Retina (tissue), 1 donor: ENCODE results near the gene PDK4.
A peak's percentile ranks its signal among the peaks of the same experiment; 100 is the strongest.
"Not testable (repeated sequence)": the region's sequence is repeated elsewhere in the genome, so short reads cannot be mapped to it uniquely, and the experiment has no call there.

Source experiments
- DNase-seq: peaks from one replicate; pipeline ENCODE4 v3.0.0-alpha.2; 2016

Gene PDK4

DNA sequence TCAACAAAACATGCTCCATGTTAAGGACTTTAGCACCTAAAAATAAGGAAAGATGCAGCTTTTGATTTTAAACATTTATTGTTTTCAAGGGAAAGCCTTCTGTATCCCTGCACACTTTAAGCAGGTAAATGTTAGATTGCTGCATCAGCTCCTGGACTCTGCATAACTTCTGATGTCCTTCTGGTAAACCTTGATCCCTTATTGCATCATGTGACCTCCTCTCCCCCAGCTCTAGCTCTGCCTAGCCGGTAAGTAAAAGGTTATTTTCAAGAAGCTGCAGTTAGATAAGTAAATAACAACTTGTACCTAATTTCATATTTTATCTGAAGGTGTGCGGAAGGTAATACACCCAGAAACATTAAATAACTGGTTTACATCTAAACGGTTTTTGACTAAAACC lies 37.5 kb downstream of the PDK4 start:
- DNase-seq: no peak

DNA sequence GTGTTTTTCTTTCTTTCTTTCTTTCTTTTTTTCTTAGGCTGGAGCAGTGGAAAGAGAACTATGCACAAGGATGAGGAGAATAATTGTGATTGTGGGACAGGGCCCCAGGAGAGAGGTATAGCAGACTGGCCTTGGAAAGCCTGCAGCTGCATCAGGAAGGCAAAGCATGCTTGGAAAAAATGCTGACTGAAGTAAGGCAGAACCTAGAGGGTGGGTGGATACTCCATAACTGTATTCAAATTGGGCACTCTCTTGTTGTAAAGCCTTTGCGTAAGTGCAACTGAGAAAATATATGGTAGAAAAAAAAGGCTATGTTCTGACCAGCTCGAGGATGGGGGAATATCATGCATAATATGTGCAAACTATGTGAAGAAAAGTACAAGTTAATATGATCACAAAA lies 39.5 kb downstream of the PDK4 start:
- no peak for DNase-seq

DNA sequence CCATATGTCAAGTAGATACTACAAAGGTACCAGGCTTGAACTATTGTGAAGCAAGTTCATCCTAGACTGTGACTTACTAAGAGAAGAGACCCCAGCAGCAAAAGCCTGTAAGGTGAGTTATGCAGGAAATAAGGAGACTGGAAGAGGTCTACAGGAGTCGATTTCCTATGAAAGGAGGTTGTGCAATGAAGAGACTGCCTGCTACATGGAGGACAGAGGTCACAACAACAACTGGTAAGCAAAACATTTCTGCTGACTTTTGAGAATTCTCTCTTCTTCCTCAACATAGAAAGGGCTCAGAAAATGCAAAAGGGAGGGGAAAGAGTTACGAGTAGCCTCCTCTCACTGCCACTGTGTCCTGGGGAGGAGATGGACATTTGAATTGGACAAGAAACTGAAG lies 42.4 kb downstream of the PDK4 start:
- no peak for DNase-seq

DNA sequence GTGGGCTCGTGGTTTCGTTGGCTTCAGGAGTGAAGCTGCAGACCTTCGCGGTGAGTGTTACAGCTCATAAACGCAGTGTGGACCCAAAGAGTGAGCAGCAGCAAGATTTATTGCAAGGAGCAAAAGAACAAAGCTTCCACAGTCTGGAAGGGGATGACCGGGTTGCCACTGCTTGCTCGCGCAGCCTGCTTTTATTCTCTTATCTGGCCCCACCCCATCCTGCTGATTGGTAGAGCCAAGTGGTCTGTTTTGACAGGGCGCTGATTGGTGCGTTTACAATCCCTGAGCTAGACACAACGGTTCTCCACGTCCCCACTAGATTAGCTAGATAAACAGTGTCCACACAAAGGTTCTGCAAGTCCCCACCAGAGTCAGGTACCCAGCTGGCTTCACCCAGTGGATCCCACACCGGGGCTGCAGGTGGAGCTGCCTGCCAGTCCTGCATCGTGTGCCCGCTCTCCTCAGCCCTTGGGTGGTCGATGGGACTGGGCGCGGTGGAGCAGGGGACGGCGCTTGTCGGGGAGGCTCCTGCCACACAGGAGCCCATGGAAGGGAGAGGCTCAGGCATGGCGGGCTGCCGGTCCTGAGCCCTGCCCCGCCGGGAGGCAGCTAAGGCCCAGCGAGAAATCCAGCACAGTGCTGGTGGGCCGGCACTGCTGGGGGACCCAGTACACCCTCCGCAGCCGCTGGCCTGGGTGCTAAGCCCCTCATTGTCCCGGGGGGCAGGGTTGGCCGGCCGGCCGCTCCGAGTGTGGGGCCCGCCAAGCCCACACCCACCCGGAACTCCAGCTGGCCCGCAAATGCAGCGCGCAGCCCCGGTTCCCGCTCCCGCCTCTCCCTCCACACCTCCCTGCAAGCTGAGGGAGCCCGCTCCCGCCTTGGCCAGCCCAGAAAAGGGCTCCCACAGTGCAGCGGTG lies 44.0 kb downstream of the PDK4 start:
- DNase-seq: not testable (repeated sequence)

DNA sequence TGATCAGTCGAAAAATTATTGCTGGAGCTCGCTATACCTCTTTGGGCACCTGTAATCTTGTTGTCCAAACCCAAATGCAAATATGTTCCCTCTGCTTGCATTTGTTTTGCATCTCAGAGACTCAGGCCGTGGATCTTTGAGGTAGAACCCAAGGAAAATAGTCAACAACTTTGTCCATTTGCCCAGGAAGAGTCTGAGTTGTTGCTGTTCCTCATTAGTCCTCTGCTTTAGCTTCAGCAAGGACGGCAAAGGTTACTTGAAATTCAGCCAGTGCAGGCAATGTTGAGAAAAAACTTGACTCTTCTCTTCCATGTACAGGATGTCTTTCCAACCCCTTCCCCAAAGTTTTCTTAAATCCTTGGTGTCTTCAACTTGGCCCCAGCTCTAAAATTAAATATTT lies 45.8 kb downstream of the PDK4 start:
- DNase-seq: no peak

DNA sequence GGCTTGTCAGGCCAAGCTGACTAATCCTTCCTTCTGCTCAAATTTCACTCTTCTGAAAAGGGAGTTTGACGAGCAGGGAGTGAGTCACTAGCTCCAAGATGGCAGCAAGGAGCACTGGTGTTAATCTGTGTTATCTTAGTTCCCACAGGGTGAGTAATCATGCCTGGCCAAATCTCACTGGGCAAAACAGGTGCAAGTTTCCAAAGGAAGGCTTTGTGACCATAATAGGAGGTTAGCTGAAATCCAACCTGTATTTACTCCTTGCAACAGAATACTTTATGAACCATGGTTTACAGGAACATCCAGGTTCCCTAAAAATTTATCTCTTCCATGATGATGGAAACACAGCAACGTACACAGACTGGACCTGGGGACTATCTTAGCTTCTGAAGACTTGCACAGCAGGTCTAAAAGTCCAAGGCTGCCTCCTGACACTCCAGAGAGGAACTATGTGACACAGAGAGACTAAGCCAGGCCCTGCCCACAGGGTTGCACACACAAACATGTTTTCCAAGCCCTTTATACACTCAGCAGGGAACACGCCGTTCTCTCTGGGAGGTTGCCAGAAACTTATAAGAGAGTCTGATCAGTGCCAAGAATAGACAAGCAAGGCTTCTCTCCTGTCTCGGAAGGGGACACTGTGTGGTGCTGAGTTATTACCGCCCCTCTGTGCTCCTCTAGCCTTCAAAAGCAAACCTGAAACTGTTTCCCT lies 46.3 kb downstream of the PDK4 start:
- no peak for DNase-seq

DNA sequence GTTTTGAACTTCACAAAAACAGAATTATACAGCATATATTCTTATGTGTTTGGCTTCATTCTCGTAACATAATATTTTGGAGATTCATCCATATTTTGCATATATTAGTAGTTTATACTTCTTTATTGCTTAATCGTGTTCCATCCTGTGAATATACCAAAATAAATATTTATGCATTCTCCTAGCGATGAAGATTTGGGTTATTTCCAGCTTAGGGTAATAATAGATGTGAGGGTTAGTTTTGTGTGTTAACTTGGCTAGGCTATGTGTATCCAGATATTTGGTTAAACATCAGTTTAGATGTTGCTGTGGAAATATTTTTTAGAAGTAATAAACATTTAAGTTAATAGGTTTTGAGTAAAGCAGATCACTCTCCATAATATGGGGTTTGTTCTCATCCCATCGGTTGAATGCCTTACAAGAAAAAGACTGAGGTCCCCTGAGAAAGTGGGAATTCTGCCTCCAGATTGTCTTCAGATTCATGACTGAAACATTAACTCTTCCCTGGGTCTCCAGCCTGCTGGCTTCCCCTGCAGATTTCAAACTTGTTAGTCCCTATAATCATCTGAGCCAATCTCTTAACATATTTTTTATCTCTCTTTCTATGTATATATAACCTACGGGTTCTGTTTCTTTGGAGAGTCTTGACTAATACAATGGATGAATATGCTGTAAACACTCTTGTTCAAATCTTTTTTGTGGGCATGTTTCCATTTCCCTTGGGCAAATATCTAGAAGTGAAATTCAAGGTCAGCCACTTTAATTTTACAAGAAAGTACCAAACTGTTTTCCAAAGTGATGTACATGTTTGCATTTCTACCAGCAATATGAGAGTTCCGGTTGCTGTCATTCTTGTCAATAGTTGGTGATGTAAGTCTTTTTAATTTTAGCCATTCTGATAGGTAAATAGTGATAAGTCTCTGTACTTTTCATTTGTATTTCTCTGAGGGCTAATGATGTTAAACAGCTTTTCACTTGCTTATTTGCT lies 48.7 kb downstream of the PDK4 start:
- no peak for DNase-seq

DNA sequence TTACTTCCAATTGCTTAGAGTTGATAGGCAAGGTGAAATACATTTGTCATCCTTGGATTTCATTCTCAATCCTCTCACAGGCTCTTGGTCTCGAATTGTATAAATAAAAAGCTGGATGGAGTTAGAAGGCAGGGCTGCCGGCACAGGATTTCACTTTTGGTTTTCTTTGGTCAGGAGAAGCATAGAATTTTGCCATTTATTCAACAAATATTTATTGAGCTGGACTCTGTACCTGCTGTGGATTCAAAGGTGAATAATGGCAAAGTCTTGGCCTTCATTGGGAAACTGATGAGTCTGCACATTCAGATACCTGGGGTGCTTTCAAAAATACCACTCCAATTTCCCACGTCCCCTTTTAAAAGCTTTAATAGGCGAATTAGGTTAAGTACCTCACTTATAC lies 49.7 kb downstream of the PDK4 start:
- no peak for DNase-seq

DNA sequence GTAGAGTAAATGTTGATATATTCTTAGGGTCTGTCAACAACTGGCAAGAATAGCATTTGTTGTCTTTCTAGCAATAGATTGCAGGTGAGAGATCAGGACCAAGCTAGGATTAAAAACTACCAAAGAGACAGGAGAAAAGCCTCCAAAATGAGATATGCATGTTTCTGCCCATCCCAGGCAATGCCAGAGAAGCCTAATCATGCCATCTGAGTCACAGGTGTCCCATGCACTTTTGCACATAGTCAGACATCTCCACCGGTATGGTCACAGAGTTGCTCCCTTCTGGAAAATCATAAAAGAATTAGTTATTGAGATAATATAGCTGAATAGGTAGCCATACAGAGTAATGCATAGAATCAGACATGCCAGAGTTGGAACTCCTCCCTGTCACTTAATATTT lies 50.6 kb downstream of the PDK4 start:
- no peak for DNase-seq

DNA sequence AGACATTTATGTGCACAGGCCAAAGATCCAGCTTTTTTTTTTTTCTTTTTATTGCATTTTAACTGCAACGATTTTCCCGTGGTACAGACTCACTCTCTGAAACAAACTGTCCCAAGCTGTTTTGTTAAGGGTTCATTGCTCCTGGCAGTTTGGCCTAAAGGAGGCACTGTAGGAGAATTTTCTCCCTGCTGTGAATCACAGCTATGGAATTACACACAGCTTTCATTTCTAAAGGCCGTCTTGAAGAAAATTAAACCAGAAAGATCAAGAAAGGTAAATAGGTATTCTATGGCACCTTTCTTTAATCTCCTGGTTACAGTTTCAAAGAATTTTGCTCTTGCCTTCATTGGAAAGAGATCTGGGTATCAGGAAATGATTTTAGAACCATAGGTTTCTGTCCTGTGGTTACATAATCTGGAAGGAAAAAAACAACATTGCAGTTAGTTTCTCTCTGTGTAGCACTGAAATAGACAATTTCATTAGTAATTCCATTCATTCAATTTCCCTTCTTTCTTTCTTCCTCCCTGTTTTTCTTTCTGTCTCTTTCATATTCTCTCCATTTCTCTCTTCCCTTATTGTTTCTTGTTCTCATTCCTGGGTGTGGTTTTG lies 51.2 kb downstream of the PDK4 start:
- peak; percentile 10 for DNase-seq

DNA sequence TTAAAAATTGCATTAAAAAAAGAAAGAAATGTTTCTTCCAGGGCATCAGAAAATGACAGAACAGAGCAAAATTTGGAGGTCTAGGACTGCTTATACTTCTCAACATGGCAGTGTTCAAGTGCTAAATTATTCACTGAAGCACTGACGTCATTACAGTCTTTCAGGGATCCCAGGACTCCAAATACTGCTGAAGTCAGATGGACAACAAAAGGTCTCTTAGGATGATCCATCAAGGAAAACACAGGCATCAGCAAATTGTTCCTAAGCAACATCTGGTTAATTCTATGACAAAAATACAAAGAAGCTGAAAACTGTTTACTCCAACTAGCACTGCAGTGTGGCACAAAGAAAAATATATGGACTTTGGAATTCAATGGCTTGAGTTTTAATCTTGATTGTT lies 52.1 kb downstream of the PDK4 start:
- DNase-seq: no peak

DNA sequence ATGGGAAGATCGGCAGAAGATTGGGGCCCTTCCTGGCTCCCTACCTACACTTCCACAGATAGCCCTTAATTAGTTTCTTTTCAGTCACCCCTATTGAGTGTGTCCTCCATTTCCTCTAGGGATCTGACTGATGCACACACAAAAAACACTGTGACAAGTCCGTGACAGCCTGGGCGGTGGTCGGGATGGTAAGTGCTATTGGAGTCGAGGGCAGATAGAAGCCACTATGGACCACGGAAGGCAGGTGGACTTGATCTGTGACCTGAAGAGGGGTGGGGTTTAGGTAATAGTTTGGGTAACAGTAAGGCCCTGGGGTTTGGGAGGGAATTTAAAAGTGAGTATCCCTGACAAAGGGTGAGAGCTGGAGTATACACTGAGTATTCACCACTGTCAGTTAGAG lies 53.0 kb downstream of the PDK4 start:
- no peak for DNase-seq

DNA sequence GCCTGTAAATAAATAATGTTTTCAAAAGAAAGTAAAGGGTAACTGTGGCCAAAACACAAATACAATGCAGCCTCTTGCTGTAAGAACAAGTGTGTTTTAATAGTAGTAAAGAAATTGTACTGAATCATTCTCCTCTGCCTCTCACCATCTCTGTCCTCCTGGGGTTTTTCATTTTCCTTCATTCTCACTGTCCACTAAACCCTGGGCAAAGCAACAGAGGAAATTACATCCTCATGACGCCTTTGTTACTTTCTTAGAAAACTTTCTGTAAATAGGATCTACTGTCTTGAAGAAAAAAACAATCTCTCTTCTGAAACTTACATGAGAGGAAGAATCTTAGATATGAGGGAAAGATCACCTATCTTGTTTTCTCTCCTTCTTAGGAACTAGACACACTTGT lies 56.0 kb downstream of the PDK4 start:
- no peak for DNase-seq

DNA sequence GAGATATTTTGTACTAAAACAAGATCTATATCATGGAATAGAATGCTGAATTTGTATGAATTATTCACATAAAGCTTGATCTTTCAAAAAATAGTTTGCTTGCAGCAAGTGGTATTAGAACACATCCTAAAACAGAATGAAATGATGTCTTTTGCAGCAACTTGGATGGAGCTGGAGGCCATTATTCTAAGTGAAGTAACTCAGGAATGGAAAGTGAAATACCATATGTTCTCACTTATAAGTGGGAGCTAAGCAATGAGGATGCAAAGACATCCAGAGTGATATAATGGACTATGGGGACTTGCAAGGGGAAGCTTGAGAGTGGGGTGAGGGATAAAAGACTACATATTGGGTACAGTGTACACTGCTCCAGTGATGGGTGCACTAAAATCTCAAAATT lies 56.9 kb downstream of the PDK4 start:
- DNase-seq: no peak

DNA sequence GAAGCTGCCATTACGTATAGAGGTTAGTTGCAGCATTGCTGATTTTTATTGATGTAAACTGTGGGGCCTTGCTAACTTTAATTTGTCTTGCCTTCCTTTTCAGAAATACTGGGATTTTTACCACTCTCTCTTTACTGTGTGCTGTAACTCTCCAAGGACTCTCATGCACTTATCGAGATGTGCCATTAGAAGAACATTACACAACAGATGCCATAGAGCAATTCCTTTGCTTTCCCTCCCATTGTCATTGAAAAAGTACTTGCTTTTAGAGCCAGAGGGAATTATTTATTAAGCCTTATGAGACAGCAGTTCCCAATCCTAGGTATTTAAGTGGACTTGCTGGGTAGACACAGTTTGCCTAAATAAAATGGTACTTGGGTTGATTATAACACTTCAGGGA lies 58.8 kb downstream of the PDK4 start:
- peak; percentile 14 for DNase-seq

DNA sequence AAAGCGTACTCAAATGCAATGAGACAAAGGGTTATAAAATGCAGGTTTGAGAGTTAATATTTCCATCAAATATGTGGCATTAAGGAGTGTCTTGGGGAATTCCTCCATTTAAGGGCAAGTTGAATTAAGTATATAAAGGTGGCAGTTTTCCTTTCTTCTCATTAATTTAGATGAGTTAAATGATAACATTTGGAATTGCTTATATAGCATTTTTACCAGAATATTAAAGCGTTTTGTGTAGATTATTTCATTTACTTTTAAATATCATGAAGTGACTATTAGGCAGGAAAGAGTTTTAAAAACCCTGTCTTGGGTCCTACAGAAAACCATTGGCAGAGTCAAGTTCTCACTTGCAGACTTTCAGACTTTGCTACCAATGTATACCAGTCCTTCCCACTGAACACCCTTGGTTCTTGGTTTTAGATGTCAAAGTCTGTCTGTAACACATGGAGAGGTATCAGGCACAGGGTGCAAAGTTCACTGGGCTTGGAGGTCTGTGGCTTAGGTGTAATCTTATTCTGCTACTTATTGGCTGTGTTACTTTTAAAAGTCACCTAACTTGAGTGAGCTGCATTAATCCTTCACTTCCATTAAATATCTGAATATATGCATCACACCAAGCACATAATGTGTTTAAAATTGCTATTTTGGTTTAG lies 59.5 kb downstream of the PDK4 start:
- DNase-seq: no peak

DNA sequence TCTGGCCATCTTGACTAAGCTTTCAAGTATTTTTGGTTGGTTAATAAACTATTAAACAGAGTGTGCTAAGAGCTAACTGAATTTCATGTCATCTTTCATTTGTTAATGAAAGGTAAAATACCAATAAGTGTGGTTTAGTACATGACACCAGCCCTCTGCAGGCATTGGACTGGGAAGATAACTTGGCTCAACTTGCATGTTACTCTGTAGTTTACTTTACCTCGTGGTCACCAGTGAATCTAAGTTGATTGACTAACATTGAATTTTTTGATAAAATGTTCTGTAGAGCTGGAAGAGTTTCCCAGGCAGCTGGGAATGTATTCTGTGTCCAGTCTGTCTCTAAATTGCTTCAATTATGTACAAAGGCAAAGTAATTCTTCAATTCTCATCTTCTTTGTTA lies 60.7 kb downstream of the PDK4 start:
- no peak for DNase-seq

DNA sequence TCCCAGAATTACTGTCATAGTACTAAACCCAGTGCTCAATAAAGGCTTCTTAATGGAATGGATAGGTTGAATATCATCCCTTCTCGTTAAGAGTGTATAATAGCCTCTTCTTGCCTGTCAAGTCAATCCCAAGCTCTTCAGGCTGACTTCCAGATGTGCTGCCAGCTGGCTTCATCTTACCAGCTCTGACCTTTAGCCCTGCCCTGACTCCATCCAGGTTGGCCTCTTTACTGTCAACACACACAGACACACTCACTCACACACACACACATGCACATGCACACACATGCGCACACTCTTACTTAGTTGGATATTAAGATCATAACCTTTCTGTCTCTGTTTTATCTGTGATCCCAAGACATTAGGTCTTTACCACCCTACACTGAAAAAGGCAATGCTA lies 61.5 kb downstream of the PDK4 start:
- no peak for DNase-seq
